ENCODE results near the gene UGT1A8. TPM values are rescaled to one million over a fixed set of nuclear protein-coding genes. Genes with fewer than 3 reads are reported as not detected.
"Not testable (repeated sequence)": the region's sequence is repeated elsewhere in the genome, so short reads cannot be mapped to it uniquely, and the experiment has no call there.

Gene UGT1A8
- total and polyA plus RNA-seq, 2 donors (not counting 3 experiments of a cell fraction or from before 2014, with no cell fraction given), result not detected

- no peaks in the 10 kb centered on the region for H4K20me1 ChIP-seq (replicated peaks; ENCODE audit: control insufficient read depth, extremely low read depth, insufficient read depth, low read length)
- no peaks in the 10 kb centered on the region for H3K9me3 ChIP-seq (replicated peaks; ENCODE audit: control insufficient read depth, insufficient read depth, low read length)
- no peaks in the 10 kb centered on the region for H3K27me3 ChIP-seq (ENCODE audit: control insufficient read depth in 2 of 2, insufficient read depth in 2 of 2, low read length in 2 of 2)
- DNase-seq (ENCODE audit: low read depth, low spot score), result no peak
- no TSS peak for BruUV-seq (replicated peaks)
- FAIRE-seq, result no peak
- no peak overlapping the region for H3K27ac ChIP-seq (ENCODE audit: insufficient read depth, low read depth, low read length)
- CTCF ChIA-PET, result no interaction called here
- H3K9ac ChIP-seq (replicated peaks; ENCODE audit: extremely low read depth, insufficient read depth, low read length), result no peak overlapping the region
- no peak overlapping the region for H2AFZ ChIP-seq (ENCODE audit: low read depth, low read length)
- TF ChIP-seq FOS (IDR thresholded peaks at IDR 0.05; ENCODE audit: borderline replicate concordance, insufficient read depth, low read length), result no peak
- TF ChIP-seq POLR2A (IDR thresholded peaks at IDR 0.05; ENCODE audit: low read depth, low read length), result no peak
- no peak for TF ChIP-seq CTCF (IDR thresholded peaks at IDR 0.05; ENCODE audit: extremely low read depth in 1 of 2, insufficient read depth in 1 of 2, low read depth in 1 of 2, low read length in 2 of 2)
- no peak for TF ChIP-seq JUN (IDR thresholded peaks at IDR 0.05; ENCODE audit: borderline replicate concordance, insufficient read depth, insufficient read length, low read depth)
- no peak for TF ChIP-seq GATA2 (IDR thresholded peaks at IDR 0.05; ENCODE audit: insufficient read depth, insufficient read length, low read depth, low read length)
- TF ChIP-seq POLR2AphosphoS5 (IDR thresholded peaks at IDR 0.05; ENCODE audit: insufficient read depth, low read depth, low read length), result no peak
- no peak for TF ChIP-seq MYC (IDR thresholded peaks at IDR 0.05; ENCODE audit: low read depth, low read length)
- TF ChIP-seq, protein P1, sequence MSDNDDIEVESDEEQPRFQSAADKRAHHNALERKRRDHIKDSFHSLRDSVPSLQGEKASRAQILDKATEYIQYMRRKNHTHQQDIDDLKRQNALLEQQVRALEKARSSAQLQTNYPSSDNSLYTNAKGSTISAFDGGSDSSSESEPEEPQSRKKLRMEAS (IDR thresholded peaks at IDR 0.05; ENCODE audit: insufficient read depth, insufficient read length), result no peak
- TF ChIP-seq EZH2 (IDR thresholded peaks at IDR 0.05; ENCODE audit: borderline replicate concordance, low read depth, low read length, severe bottlenecking), result no peak
- intact Hi-C loops (cut with micrococcal nuclease), result no loop called here
- no peaks in the 10 kb centered on the region for H3K79me2 ChIP-seq (ENCODE audit: control insufficient read depth, insufficient read depth, low read length)
- dilution Hi-C loops (cut with MboI; ENCODE audit: extremely low pct_ligation_motif_present, low sequenced_read_pairs), result no loop called here
- POLR2A ChIA-PET, result no interaction called here
- H3K4me1 ChIP-seq (ENCODE audit: control insufficient read depth, extremely low read depth, insufficient read depth, low read length), result no peaks in the 10 kb centered on the region
- no peaks in the 10 kb centered on the region for H3K36me3 ChIP-seq (ENCODE audit: control insufficient read depth in 2 of 2, extremely low read depth in 1 of 2, insufficient read depth in 2 of 2, low read length in 2 of 2)
- H3K9me1 ChIP-seq (replicated peaks; ENCODE audit: control insufficient read depth, extremely low read depth, insufficient read depth, low read length), result no peaks in the 10 kb centered on the region
- H3K4me3 ChIP-seq (replicated peaks in 1 of 3; ENCODE audit: insufficient read depth in 1 of 3, low read depth in 1 of 3, low read length in 3 of 3), result no peak overlapping the region
- no peak overlapping the region for H3K4me2 ChIP-seq (ENCODE audit: insufficient read depth, low read length)
These were observed 29.0 kb upstream of the UGT1A8 start for GRCh38 chr2:233588400-233588799.

DNA sequence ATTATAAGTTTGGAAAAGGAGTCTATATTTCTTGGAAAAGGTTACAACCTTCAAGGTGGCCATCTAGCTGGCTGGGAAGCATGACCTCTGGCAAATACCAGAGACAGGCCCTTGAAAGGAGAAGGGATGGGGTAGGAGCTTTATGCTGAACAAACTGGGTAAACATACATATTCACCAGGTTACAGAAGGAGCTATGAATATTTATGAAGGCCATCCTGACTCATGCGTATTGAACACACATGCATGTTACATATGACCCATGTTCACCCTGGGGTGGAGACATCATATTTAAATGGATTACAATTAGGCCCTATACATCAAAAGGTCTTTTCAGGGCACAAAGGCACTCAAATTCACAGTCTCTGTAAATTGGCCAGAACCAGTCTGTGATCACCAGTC lies 24.7 kb upstream of the UGT1A8 start:
- H3K9me1 ChIP-seq (replicated peaks; ENCODE audit: control insufficient read depth, extremely low read depth, insufficient read depth, low read length); H2AFZ ChIP-seq (ENCODE audit: low read depth, low read length); H3K27ac ChIP-seq (ENCODE audit: insufficient read depth, low read depth, low read length); H4K20me1 ChIP-seq (replicated peaks; ENCODE audit: control insufficient read depth, extremely low read depth, insufficient read depth, low read length); FAIRE-seq; H3K9ac ChIP-seq (replicated peaks; ENCODE audit: extremely low read depth, insufficient read depth, low read length); H3K4me3 ChIP-seq (replicated peaks in 1 of 3; ENCODE audit: insufficient read depth in 1 of 3, low read depth in 1 of 3, low read length in 3 of 3); BruUV-seq (replicated peaks); H3K27me3 ChIP-seq (ENCODE audit: control insufficient read depth in 2 of 2, insufficient read depth in 2 of 2, low read length in 2 of 2); H3K4me2 ChIP-seq (ENCODE audit: insufficient read depth, low read length); H3K79me2 ChIP-seq (ENCODE audit: control insufficient read depth, insufficient read depth, low read length); H3K4me1 ChIP-seq (ENCODE audit: control insufficient read depth, extremely low read depth, insufficient read depth, low read length); POLR2A ChIA-PET; DNase-seq (ENCODE audit: low read depth, low spot score); H3K36me3 ChIP-seq (ENCODE audit: control insufficient read depth in 2 of 2, extremely low read depth in 1 of 2, insufficient read depth in 2 of 2, low read length in 2 of 2); CTCF ChIA-PET; dilution Hi-C loops (cut with MboI; ENCODE audit: extremely low pct_ligation_motif_present, low sequenced_read_pairs); H3K9me3 ChIP-seq (replicated peaks; ENCODE audit: control insufficient read depth, insufficient read depth, low read length): not testable (repeated sequence)
- intact Hi-C loops (cut with micrococcal nuclease), result loop anchor here (10.0 kb wide), 1 partner anchor 472 kb away; no protein-coding TSS in a partner anchor

Data from endothelial cell of umbilical vein (primary cell).